Activated CD4-positive, alpha-beta memory T cell treated with anti-CD3 and anti-CD28 coated beads for 36 hours (primary cell): Measurements from ENCODE around the gene ODC1. TPM values are rescaled to one million over a fixed set of nuclear protein-coding genes. Genes with fewer than 3 reads are reported as not detected.
"Not testable (repeated sequence)": the region's sequence is repeated elsewhere in the genome, so short reads cannot be mapped to it uniquely, and the experiment has no call there.

Experiments
- CTCF ChIA-PET: fragments of 350-600 bp; sonication (Branson Sonifier 250); formaldehyde crosslinking; loops from one replicate; lab custom pipeline; 2021; ENCODE audit warnings: antibody characterized with exemption, inconsistent platforms; lab: Charles Lee
- POLR2A ChIA-PET: fragments of 350-600 bp; sonication (Branson Sonifier 250); formaldehyde crosslinking; loops from one replicate; lab custom pipeline; 2021; ENCODE audit warnings: antibody characterized with exemption; lab: Charles Lee
- DNase-seq: peaks from one replicate; pipeline ENCODE4 v3.0.0-alpha.2; 2020
- H3K27ac Mint-ChIP-seq: one replicate; pipeline ENCODE4 v1.8.0; 2021; ENCODE audit warnings: mixed read lengths
- H3K27me3 Mint-ChIP-seq: one replicate; pipeline ENCODE4 v1.8.0; 2021; ENCODE audit warnings: mixed read lengths
- H3K36me3 Mint-ChIP-seq: one replicate; pipeline ENCODE4 v1.8.0; 2021; ENCODE audit warnings: mixed read lengths
- H3K4me1 Mint-ChIP-seq: one replicate; pipeline ENCODE4 v1.8.0; 2021; ENCODE audit warnings: low read depth, mixed read lengths
- H3K4me3 Mint-ChIP-seq: one replicate; pipeline ENCODE4 v1.8.0; 2021; ENCODE audit warnings: mild to moderate bottlenecking, mixed read lengths
- H3K9me3 Mint-ChIP-seq: one replicate; pipeline ENCODE4 v1.8.0; 2021; ENCODE audit warnings: mixed read lengths
- intact Hi-C: fragments of 100-400 bp; cut with micrococcal nuclease; formaldehyde crosslinking; loops from one replicate; pipeline ENCODE4 v1.15.1; 2023
- total RNA-seq, 2 experiments: library from RNA; stranded (reverse); gene quantifications; one replicate each; pipeline ENCODE4 v1.2.3, GENCODE V29; 2021

Gene ODC1
- total RNA-seq, 2 experiments from 2014 or later: 138 to 142 TPM

DNA sequence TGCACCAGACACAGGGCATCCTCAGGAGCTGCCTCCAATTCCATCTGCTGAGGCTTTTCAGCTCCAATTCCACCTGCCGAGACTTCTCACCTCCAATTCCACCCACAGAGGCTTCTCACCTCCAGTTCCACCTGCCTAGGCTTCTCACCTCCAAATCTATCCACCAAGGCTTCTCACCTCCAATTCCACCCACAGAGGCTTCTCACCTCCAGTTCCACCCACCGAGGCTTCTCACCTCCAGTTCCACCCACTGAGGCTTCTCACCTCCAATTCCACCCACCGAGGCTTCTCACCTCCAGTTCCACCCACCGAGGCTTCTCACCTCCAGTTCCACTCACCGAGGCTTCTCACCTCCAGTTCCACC, 39.6 kb upstream of the ODC1 start:
- H3K27me3 Mint-ChIP-seq, intact Hi-C loops, H3K27ac Mint-ChIP-seq, H3K4me3 Mint-ChIP-seq, CTCF ChIA-PET, POLR2A ChIA-PET, H3K9me3 Mint-ChIP-seq, H3K36me3 Mint-ChIP-seq: not testable (repeated sequence)
- DNase-seq: peak; percentile 7
- peaks cover 17% of the 10 kb centered on the region for H3K4me1 Mint-ChIP-seq

DNA sequence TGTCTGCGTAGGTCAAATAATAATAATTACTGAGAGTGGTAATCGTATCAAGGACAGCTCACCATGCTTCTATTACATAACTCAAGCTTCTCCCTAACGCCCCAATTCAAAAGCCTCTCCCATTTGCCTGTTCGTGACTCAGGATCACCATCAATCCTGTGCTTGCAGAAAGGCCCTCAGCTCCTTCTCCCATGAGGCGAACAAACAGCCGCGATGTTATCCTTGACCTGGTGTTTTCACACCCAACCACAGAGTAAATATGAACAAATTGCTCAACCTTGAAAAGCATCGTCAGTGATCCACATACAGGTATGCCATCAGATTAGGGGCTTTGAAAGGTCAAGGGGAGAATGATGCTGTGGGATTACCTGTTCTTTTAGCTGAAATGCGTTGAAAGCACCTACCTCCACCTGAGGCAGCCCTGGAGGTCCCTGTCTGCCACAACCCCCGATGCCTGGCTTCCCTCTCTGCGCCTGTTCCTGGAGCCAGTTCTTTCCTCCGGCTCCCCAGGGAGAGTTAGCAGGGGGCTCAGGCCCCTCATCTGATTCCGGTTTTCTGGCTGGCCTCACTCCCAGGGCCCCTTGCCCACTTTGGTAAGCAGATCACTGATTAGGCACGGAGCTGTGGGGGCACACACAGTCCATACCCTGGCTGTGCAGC, 39.1 kb upstream of the ODC1 start:
- H3K4me1 Mint-ChIP-seq: peaks cover 14% of the 10 kb centered on the region
- peak; percentile 4 for DNase-seq
- H3K27ac Mint-ChIP-seq: no peak overlapping the region
- CTCF ChIA-PET: interaction anchor here (1.0 kb wide), 1 partner anchor 52 kb away, joined by 3 read pairs; no protein-coding TSS in a partner anchor
- POLR2A ChIA-PET: no interaction called here
- intact Hi-C loops: no loop called here
- H3K27me3 Mint-ChIP-seq: peaks cover 4% of the 10 kb centered on the region
- no peaks in the 10 kb centered on the region for H3K36me3 Mint-ChIP-seq
- no peak overlapping the region for H3K4me3 Mint-ChIP-seq
- no peaks in the 10 kb centered on the region for H3K9me3 Mint-ChIP-seq

DNA sequence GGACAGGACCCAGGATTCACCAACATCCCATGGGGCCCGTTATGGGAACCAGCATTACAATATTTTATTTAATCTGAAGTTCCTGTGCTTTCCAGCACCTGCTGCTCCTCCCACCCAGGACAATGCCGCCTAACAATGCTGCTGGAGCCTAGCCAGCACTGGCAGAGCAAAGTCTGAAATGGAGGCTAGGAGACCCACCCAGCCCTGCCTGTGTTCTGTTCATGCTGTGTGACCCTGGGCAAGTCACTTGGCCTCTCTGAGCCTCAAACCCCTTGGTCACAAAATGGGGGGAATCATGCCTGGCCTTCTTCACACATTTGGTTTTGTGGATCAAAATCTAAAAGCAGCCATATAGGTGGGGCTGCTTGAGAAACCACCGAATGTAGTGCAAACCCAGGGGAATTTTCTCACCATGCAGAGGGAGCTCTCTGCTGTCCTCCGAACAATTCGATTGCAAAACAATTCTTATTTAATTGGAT, 38.5 kb upstream of the ODC1 start:
- intact Hi-C loops: no loop called here
- Mint-ChIP-seq H3K36me3 (no peaks in the 10 kb centered on the region), H3K27ac (no peak overlapping the region), H3K4me1 (peaks cover 14% of the 10 kb centered on the region), H3K4me3 (no peak overlapping the region), H3K9me3 (no peaks in the 10 kb centered on the region), H3K27me3 (peaks cover 4% of the 10 kb centered on the region)
- no peak for DNase-seq
- POLR2A ChIA-PET: no interaction called here
- CTCF ChIA-PET: interaction anchor here (1.0 kb wide), 1 partner anchor 51 kb away, joined by 3 read pairs; no protein-coding TSS in a partner anchor

DNA sequence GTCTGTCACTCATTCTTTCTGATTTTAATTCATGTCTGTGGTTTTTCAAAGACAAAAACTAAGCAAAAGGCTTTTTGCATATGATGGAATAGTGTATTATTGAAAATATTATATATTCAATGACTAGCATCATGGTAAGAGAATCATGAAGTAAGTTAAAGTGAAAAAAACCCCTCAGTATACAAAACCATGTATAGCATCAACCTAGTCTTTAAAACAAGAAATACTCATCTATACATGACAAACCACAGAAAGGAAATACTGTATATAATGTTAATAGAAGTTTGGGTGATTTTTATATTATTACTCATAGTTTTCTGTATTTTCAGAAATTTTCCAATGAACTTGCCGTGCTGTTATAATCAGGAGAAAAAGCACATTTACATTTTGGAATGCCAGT, 38.0 kb upstream of the ODC1 start:
- H3K27ac Mint-ChIP-seq: no peak overlapping the region
- H3K4me1 Mint-ChIP-seq: peaks cover 14% of the 10 kb centered on the region
- POLR2A ChIA-PET: no interaction called here
- CTCF ChIA-PET: no interaction called here
- intact Hi-C loops: no loop called here
- peaks cover 4% of the 10 kb centered on the region for H3K27me3 Mint-ChIP-seq
- no peak overlapping the region for H3K4me3 Mint-ChIP-seq
- DNase-seq: no peak
- H3K9me3 Mint-ChIP-seq: no peaks in the 10 kb centered on the region
- no peaks in the 10 kb centered on the region for H3K36me3 Mint-ChIP-seq

DNA sequence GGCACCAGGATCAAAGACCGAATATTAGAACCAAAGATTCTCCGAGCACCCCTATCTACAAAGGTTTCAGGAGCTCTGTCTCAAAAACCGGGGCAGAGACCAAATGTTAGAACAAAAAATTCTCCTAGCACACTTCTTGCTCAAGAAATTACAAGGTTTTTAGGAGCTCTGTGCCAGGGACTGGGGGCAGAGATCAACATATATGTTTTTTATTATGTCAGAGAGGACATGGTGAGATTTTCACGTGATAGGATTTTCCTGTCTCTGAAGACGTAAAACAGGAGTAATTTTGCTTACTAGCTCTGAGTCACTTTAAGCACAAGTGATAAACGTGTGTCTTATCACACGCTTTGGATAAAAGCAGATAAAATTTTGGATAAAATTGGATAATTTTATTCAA, 34.8 kb upstream of the ODC1 start:
- Mint-ChIP-seq H3K27ac (no peak overlapping the region), H3K36me3 (no peaks in the 10 kb centered on the region)

DNA sequence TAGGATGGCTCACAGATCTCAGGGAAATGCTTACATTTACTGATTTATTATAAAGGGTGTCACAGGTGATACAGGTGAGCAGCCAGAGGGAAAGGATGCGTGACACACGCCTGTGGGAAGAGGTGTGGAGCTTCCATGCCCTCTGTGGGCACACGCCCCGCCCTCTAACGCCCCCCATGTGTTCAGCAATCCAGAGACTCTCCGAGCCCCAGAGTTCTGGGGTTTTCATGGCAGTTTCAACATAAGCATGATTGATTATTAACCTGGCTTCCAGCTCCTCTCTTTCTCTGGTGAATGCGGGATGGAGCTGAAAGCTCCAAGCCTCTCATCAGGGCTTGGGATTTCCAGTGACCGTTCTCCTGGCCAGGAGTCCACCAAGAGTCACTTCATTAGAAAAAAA, 34.3 kb upstream of the ODC1 start:
- peaks cover 9% of the 10 kb centered on the region for H3K4me1 Mint-ChIP-seq
- H3K36me3 Mint-ChIP-seq: no peaks in the 10 kb centered on the region
- H3K27me3 Mint-ChIP-seq: peaks cover 4% of the 10 kb centered on the region
- H3K4me3 Mint-ChIP-seq: no peak overlapping the region
- intact Hi-C loops: no loop called here
- CTCF ChIA-PET: interaction anchor here (0.6 kb wide), 1 partner anchor 10 kb away, joined by 4 read pairs; no protein-coding TSS in a partner anchor
- POLR2A ChIA-PET: interaction anchor here (1.2 kb wide), 1 partner anchor 34 kb away, joined by 3 read pairs; the partner anchor contains the start of gene ODC1
- H3K9me3 Mint-ChIP-seq: no peaks in the 10 kb centered on the region
- no peak for DNase-seq
- H3K27ac Mint-ChIP-seq: no peak overlapping the region

More for the DNA sequence above, 34.8 kb upstream of the ODC1 start:
- CTCF ChIA-PET: interaction anchor here (0.6 kb wide), 1 partner anchor 10 kb away, joined by 4 read pairs; no protein-coding TSS in a partner anchor
- no peak for DNase-seq
- Mint-ChIP-seq H3K9me3 (no peaks in the 10 kb centered on the region), H3K4me3 (no peak overlapping the region), H3K4me1 (peaks cover 8% of the 10 kb centered on the region), H3K27me3 (peaks cover 4% of the 10 kb centered on the region)
- intact Hi-C loops: no loop called here
- POLR2A ChIA-PET: interaction anchor here (1.2 kb wide), 1 partner anchor 35 kb away, joined by 3 read pairs; the partner anchor contains the start of gene ODC1

DNA sequence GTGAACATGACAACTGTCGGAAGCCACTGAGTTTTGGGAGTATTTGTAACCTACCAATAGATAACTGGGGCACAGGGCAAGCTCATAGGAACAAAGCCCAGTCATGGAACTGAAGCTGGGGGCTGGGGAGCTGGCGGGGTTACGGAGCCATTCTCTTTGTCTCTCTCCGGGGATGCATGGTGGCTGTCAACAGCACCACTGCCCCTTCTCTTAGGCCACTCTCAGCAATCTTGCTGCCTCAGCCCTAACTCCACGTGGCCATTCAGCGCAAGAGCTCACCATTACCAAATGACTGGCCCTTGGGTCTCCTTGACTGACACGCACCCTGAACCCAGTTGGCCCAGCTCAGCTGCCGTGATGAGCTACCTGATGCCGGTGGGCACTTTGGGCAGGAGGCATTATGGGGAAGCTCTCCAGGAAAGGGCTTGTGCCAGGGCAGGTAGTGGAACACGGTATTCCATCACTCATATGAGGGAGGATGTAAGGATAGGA, 33.6 kb upstream of the ODC1 start:
- H3K27me3 Mint-ChIP-seq: peaks cover 4% of the 10 kb centered on the region
- DNase-seq: no peak
- intact Hi-C loops: no loop called here
- peaks cover 14% of the 10 kb centered on the region for H3K4me1 Mint-ChIP-seq
- H3K9me3 Mint-ChIP-seq: no peaks in the 10 kb centered on the region
- no peak overlapping the region for H3K4me3 Mint-ChIP-seq
- no peak overlapping the region for H3K27ac Mint-ChIP-seq
- CTCF ChIA-PET: no interaction called here
- H3K36me3 Mint-ChIP-seq: no peaks in the 10 kb centered on the region
- POLR2A ChIA-PET: interaction anchor here (1.2 kb wide), 1 partner anchor 34 kb away, joined by 3 read pairs; the partner anchor contains the start of gene ODC1

DNA sequence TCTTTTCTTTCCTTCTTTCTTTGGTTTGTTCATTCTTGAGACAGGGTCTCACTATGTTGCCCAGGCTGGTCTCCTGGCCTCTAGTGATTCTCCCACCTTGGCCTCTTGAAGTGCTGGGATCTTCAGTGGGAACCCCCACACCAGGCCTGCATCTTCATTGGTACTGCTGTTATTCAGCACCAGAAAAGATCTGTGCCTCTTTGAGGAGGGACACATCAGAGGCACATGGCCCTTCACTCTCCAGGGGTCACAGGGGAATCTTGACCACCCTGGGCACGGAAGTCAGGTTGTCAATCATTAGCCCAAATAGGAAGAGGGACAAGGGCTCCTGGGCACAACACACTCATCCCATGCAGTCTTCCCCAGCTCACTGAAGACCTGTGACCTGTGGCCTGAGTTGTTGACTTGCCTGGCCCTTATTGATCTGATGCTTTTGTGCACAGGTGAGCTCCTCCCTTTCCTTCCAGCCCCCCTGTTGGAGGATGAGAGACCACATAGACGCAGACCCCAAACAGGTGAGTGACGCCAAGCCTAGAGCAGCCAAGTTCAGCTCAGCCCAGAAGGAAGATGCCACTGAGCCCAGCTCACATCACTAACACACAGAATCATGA, 33.0 kb upstream of the ODC1 start:
- intact Hi-C loops: no loop called here
- H3K9me3 Mint-ChIP-seq: no peaks in the 10 kb centered on the region
- H3K36me3 Mint-ChIP-seq: no peaks in the 10 kb centered on the region
- DNase-seq: no peak
- CTCF ChIA-PET: no interaction called here
- POLR2A ChIA-PET: no interaction called here
- no peak overlapping the region for H3K27ac Mint-ChIP-seq
- H3K4me3 Mint-ChIP-seq: no peak overlapping the region
- H3K4me1 Mint-ChIP-seq: peaks cover 14% of the 10 kb centered on the region
- peaks cover 4% of the 10 kb centered on the region for H3K27me3 Mint-ChIP-seq

DNA sequence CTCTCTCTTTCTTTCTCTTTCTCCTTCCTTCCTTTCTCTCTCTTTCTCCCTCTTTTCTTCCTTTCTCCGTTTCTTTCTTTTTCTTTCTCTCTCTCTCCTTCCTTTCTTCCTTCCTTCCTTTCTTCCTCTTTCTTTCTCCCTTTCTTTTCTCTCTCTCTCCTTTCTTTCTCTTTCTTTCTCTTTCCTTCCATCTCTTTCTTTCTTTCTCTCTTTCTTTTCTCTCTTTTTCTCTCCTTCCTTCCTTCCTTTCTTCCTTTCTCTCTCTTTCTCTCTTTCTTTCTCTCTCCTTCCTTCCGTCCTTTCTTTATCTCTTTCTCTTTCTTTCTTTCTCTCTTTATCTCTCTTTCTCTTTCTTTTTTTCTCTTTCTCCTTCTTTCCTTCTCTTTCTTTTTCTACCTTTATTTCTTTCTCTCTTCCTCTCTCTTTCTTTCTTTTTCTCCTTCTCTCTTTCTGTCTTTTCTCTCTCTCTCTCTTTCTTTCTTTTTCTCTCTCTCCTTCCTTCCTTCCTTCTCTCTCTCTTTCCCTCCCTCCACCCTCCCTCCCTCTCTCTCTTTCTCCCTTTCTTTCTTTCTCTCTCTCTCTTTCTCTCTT, 32.3 kb upstream of the ODC1 start:
- H3K9me3 Mint-ChIP-seq: no peaks in the 10 kb centered on the region
- H3K27me3 Mint-ChIP-seq: peaks cover 4% of the 10 kb centered on the region
- ChIA-PET POLR2A (interaction anchor here (0.5 kb wide), 1 partner anchor 863 kb away, joined by 3 read pairs; no protein-coding TSS in a partner anchor), CTCF (no interaction called here)
- no peaks in the 10 kb centered on the region for H3K36me3 Mint-ChIP-seq
- H3K4me3 Mint-ChIP-seq: no peak overlapping the region
- H3K27ac Mint-ChIP-seq: no peak overlapping the region
- no peak for DNase-seq
- intact Hi-C loops: no loop called here
- peaks cover 14% of the 10 kb centered on the region for H3K4me1 Mint-ChIP-seq

DNA sequence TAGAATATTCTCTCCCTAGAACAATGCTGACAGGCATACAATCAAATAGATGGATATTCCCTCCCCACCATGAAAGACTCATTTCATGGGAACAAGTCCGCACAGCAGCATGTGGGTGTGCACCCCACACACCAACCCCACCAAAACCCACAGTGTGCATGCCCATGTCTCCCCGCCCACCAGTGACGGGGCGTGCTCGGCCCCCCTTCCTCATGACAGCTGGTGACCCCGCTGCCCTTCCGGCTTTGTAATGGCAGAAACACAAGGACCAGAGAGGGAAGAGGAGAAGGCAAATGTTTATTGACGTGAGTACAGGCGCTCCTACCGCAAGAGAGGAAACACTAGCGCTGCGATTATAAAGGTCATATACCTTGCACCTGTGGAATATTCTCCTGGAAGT, 30.8 kb upstream of the ODC1 start:
- Mint-ChIP-seq H3K27ac (no peak overlapping the region), H3K27me3 (peaks cover 4% of the 10 kb centered on the region), H3K36me3 (no peaks in the 10 kb centered on the region), H3K9me3 (no peaks in the 10 kb centered on the region), H3K4me3 (no peak overlapping the region), H3K4me1 (peaks cover 14% of the 10 kb centered on the region)
- ChIA-PET CTCF (no interaction called here), POLR2A (no interaction called here)
- DNase-seq: no peak
- intact Hi-C loops: no loop called here

DNA sequence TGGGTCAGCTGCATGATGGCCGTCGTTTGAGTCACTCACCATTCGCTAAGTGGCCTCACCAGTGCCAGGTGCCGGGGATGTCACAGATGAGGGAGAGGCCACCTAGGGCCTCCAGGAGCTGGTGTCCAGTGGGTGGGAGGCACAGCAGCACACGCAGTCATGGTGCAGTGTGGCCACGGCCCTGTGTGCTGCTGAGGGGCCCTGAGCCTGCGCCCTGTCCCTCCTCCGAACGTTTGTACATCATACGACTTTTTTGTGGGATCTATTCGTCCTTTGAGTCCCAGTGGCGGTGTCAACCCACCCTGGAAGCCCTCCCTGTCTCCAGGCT, 30.1 kb upstream of the ODC1 start:
- peaks cover 3% of the 10 kb centered on the region for H3K27me3 Mint-ChIP-seq
- no peak overlapping the region for H3K27ac Mint-ChIP-seq
- CTCF ChIA-PET: no interaction called here
- peaks cover 14% of the 10 kb centered on the region for H3K4me1 Mint-ChIP-seq
- POLR2A ChIA-PET: no interaction called here
- H3K4me3 Mint-ChIP-seq: no peak overlapping the region
- DNase-seq: no peak
- H3K36me3 Mint-ChIP-seq: no peaks in the 10 kb centered on the region
- intact Hi-C loops: no loop called here
- H3K9me3 Mint-ChIP-seq: no peaks in the 10 kb centered on the region
